Glutamatergic neuron (in vitro differentiated cells): ENCODE measurements around the gene MIEN1. TPM values are rescaled to one million over a fixed set of nuclear protein-coding genes. Genes with fewer than 3 reads are reported as not detected.

ENCODE experiments used
- DNase-seq: peaks from one replicate; pipeline ENCODE4 v3.0.0; 2022
- H3K27ac Mint-ChIP-seq: one replicate; pipeline ENCODE4 v1.8.0; 2020; ENCODE audit warnings: mild to moderate bottlenecking, mixed read lengths, inconsistent platforms; ENCODE audit not compliant: unreplicated experiment
- H3K27me3 Mint-ChIP-seq: one replicate; pipeline ENCODE4 v1.8.0; 2020; ENCODE audit warnings: mild to moderate bottlenecking, moderate library complexity, mixed read lengths, inconsistent platforms; ENCODE audit not compliant: unreplicated experiment
- H3K36me3 Mint-ChIP-seq: one replicate; pipeline ENCODE4 v1.8.0; 2020; ENCODE audit warnings: mild to moderate bottlenecking, mixed read lengths, inconsistent platforms; ENCODE audit not compliant: unreplicated experiment
- H3K4me1 Mint-ChIP-seq: one replicate; pipeline ENCODE4 v1.8.0; 2020; ENCODE audit warnings: mild to moderate bottlenecking, low read depth, mixed read lengths, inconsistent platforms; ENCODE audit not compliant: unreplicated experiment
- H3K4me3 Mint-ChIP-seq: one replicate; pipeline ENCODE4 v1.8.0; 2020; ENCODE audit warnings: mild to moderate bottlenecking, mixed read lengths, inconsistent platforms; ENCODE audit not compliant: unreplicated experiment
- H3K9me3 Mint-ChIP-seq: one replicate; pipeline ENCODE4 v1.8.0; 2020; ENCODE audit warnings: mild to moderate bottlenecking, moderate library complexity, mixed read lengths, inconsistent platforms; ENCODE audit not compliant: unreplicated experiment
- CTCF ChIP-seq: fragments of 200-600 bp; sonication (generic); IDR thresholded peaks from one replicate; pipeline ENCODE4 v1.5.0; 2021; ENCODE audit not compliant: partially characterized antibody, unreplicated experiment
- total RNA-seq: library from RNA; stranded (reverse); fragmentation: NEBNext Ultra II Directional; extraction: Animal tissue kit (Norgen Biotek cat#: 25700); gene quantifications from one replicate; pipeline ENCODE4 v1.2.1, GENCODE V29; 2021; ENCODE audit not compliant: unreplicated experiment

MIEN1 gene
- total RNA-seq, 1 donor from 2014 or later = 52.2 TPM

DNA sequence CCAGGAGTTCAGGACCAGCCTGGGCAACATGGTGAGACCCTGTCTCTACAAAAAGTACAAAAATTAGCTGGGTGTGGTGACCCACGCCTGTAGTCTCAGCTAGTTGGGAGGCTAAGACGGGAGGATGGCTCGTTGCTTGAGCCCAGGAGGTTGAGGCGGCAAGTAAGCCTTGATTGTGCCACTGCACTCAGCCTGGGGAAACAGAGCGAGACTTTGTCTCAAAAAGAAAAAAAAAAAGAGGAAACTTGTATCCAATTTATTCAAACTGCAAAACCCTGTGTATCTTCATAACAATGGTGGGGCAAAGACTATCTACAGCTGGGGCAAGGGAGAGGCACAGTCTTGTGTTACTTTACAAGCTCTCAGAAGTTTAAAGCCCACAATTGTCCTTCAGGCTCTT lies 28.9 kb upstream of the MIEN1 start:
- no peak overlapping the region for H3K27ac Mint-ChIP-seq
- no peaks in the 10 kb centered on the region for H3K4me1 Mint-ChIP-seq
- peaks cover 2% of the 10 kb centered on the region for H3K9me3 Mint-ChIP-seq
- no peak for TF ChIP-seq CTCF
- no peak for DNase-seq
- peaks cover 7% of the 10 kb centered on the region for H3K27me3 Mint-ChIP-seq
- H3K4me3 Mint-ChIP-seq = no peak overlapping the region
- H3K36me3 Mint-ChIP-seq = no peaks in the 10 kb centered on the region

GRCh38 chr17:39757931-39758873 lies 27.9 kb upstream of the MIEN1 start:
- DNase-seq = no peak
- H3K9me3 Mint-ChIP-seq = peaks cover 4% of the 10 kb centered on the region
- H3K4me1 Mint-ChIP-seq = no peaks in the 10 kb centered on the region
- no peaks in the 10 kb centered on the region for H3K36me3 Mint-ChIP-seq
- no peak overlapping the region for H3K27ac Mint-ChIP-seq
- H3K27me3 Mint-ChIP-seq = peaks cover 9% of the 10 kb centered on the region
- no peak overlapping the region for H3K4me3 Mint-ChIP-seq
- TF ChIP-seq CTCF = no peak

GRCh38 chr17:39757176-39757662 lies 26.9 kb upstream of the MIEN1 start:
- peaks cover 4% of the 10 kb centered on the region for H3K9me3 Mint-ChIP-seq
- TF ChIP-seq CTCF = no peak
- DNase-seq = no peak
- H3K4me1 Mint-ChIP-seq = no peaks in the 10 kb centered on the region
- H3K4me3 Mint-ChIP-seq = no peak overlapping the region
- no peaks in the 10 kb centered on the region for H3K36me3 Mint-ChIP-seq
- peaks cover 9% of the 10 kb centered on the region for H3K27me3 Mint-ChIP-seq
- no peak overlapping the region for H3K27ac Mint-ChIP-seq

DNA sequence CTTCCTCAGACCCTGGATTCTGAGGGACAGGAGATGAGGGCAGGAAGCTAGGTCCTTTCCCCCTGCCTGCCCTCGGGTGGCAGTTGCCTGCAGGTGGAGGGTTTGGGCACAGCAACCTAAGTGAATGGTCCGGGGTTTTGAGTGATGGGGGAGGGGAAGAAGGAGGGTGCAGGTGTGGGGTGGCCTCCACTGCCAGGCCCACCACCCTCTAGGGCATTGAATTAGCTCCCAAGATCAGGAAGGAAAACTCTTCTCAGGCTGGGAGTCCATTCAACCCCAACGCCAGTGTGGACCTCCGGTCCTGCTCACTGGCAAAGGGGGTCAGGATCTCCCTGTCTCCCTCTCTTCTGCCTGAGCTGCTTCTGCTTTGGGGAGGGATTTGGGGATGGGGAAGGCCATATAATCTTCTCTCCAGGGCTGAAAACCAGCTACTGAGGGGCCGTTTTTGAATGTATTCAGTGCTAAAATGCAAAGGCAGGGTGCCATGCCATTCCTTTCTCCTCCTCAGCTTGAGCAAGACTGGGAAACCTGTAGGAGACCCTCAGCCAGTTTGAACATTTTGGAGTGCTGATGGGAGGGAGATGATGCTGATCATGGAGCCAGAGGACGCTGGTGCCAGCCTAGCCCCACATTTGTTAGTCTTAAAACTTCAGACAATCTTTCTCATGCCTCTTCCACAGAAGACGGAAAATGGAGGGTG lies 26.2 kb upstream of the MIEN1 start:
- no peak overlapping the region for H3K27ac Mint-ChIP-seq
- H3K9me3 Mint-ChIP-seq = peaks cover 4% of the 10 kb centered on the region
- H3K27me3 Mint-ChIP-seq = peaks cover 9% of the 10 kb centered on the region
- no peak overlapping the region for H3K4me3 Mint-ChIP-seq
- no peaks in the 10 kb centered on the region for H3K36me3 Mint-ChIP-seq
- no peak for TF ChIP-seq CTCF
- DNase-seq = no peak
- H3K4me1 Mint-ChIP-seq = no peaks in the 10 kb centered on the region
